Vagina (tissue), 2 donors: ENCODE measurements around the gene ANKRD45.

ENCODE experiments used
- POLR2A ChIP-seq, 2 donors: fragments of 450-650 bp; IDR thresholded peaks; one replicate each; pipeline ENCODE4 v1.6.1; 2017; ENCODE audit warnings: antibody characterized with exemption in 2 of 2, mild to moderate bottlenecking in 2 of 2, moderate library complexity in 2 of 2
- POLR2AphosphoS5 ChIP-seq, 2 donors: sonication (generic); formaldehyde crosslinking; IDR thresholded peaks; one replicate each; pipeline ENCODE4 v1.9.0; 2017; ENCODE audit warnings: antibody characterized with exemption in 2 of 2, mild to moderate bottlenecking in 2 of 2, low read depth in 1 of 2; ENCODE audit not compliant: insufficient read depth in 1 of 2

- no peak for TF ChIP-seq POLR2A (IDR thresholded peaks at IDR 0.05)
- no peak for TF ChIP-seq POLR2AphosphoS5 (IDR thresholded peaks at IDR 0.05; ENCODE audit: insufficient read depth in 1 of 2, low read depth in 1 of 2)
Measured at GRCh38 chr1:173708787-173709186, 39.1 kb upstream of the ANKRD45 start.
